ENCODE results near the gene PDCD7.
"Not testable (repeated sequence)": the region's sequence is repeated elsewhere in the genome, so short reads cannot be mapped to it uniquely, and the experiment has no call there.

The PDCD7 gene

GRCh38 chr15:65091946-65092770, 41.5 kb downstream of the PDCD7 start:
- DNase-seq (ENCODE audit: low read depth) = no peak

DNA sequence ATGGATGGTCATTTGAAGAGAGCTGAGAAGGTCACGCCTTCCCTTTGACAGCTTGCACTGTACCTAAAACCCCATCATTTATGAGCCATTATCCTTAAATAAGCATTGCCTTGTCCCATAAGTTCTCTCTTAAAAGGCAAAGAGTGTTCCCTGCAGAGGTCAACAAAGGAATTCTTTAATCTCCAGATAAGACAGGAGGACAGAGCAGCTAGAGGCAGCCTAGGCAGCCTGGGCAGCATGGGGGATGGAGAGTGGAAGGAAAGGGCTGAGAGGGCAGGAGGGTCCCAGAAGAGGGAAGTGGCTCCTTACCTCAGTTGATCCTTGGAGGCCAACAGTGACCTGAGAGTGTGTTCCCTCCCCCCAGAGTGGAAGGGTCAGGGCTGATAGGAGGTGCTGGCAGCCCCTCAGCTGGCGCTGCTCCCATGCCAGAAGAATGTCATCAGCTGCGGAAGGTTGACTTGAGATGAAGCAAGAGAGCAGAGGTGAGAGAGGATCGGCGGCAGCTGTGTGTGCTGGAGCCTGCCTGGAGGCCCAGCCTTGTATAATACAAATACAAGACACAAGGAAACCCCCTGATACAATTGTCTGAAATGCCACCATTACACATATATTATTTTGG, 44.3 kb downstream of the PDCD7 start:
- no peak for DNase-seq (ENCODE audit: low read depth)

- DNase-seq (ENCODE audit: low read depth) = no peak
These were observed 45.0 kb downstream of the PDCD7 start for GRCh38 chr15:65088643-65089021.

GRCh38 chr15:65087873-65088642, 45.5 kb downstream of the PDCD7 start:
- no peak for DNase-seq (ENCODE audit: low read depth)

DNA sequence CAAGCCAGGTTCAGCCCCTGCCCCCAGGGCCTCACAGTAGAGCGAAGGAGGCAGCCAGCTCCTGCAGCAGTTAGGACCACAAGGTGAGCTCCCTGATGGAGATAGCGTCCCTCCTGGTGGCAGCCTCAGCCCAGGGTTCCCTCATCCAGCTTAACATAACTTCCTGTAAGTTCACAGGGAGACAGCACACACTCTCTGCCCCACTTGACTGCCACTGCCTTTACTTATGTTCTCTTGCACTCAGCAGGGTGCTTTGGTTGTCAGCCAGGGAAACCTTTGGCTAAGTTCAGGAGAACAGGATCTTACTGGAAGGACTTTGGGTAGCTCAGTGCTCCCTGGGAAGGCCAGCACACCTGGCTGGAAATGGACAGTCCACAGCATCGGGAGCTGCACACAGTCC, 46.2 kb downstream of the PDCD7 start:
- DNase-seq (ENCODE audit: low read depth) = no peak

GRCh38 chr15:65086680-65087111, 46.9 kb downstream of the PDCD7 start:
- DNase-seq (ENCODE audit: low read depth) = no peak

DNA sequence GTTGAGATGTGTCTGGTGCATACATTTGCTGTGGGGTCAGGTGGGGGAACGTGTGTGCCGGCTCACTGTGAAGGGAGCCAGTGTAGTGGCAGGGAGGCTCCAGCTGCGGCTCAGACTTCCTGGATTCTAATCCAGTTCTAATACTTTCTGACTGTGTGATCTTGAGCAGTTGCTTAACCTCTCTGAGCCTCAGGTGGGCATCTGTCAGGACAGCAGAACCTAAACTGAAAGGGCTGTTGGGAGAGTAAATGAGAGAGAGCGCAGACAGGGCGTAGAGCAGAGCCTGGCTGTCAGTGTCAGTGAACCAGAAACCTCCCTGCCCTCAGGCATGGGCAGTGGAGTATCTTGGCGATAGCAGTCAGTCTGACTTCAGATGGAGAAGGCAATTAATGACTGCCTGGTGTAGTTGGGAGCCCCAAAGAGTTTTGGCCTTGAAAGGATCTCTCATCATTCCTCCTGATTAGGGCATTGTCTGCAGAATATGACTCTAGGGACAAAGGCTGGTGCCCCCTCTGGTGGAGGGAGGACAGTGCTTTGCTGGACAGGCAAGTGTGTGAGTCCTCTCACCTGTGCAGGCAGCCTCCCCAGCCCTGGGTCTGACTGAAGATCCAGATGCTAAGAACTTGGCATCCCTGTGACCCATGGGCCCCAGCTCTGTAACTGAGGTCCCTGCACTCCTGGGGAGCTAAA, 47.5 kb downstream of the PDCD7 start:
- no peak for DNase-seq (ENCODE audit: low read depth)

- DNase-seq (ENCODE audit: low read depth) = no peak
These were observed 48.3 kb downstream of the PDCD7 start for GRCh38 chr15:65085207-65085753.

DNA sequence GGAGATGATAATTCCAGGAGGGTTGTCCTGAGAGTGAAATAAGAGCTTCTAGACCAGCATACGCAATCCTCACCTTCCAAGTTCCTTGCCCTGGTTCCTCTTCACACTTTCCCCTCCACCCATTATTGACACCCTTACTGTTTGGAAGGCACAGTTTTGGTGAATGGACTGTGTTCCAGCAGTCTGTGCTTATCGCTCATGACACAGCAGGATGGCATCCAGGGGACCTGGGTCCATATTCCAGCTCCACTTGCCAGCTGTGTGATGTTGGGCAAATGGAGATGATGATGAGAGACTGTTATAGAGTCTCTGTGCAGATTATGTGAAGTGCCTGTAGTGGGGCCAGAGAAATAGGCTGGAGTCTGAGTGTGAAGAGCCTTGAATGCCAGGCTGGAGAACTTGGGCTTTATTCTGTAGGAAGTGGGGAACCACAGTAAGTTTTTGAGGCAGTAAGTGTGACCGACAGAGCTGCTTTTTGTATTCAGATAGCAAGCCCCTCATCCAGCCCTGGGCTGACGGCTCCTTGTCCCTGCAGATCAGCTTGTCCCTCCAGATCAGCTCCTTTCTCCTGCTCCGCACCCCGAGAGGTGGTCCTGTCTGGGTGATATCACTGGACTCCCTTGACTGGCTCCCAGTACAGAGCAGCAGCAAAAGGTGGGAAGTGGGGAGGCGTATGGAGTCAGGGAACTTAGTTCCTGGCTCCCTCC, 49.0 kb downstream of the PDCD7 start:
- DNase-seq (ENCODE audit: low read depth) = no peak

GRCh38 chr15:65083262-65083701, 50.3 kb downstream of the PDCD7 start:
- DNase-seq (ENCODE audit: low read depth) = no peak

GRCh38 chr15:65082303-65082953, 51.2 kb downstream of the PDCD7 start:
- DNase-seq (ENCODE audit: low read depth) = no peak

- DNase-seq (ENCODE audit: low read depth) = no peak
These were observed 51.9 kb downstream of the PDCD7 start for GRCh38 chr15:65081758-65082157.

DNA sequence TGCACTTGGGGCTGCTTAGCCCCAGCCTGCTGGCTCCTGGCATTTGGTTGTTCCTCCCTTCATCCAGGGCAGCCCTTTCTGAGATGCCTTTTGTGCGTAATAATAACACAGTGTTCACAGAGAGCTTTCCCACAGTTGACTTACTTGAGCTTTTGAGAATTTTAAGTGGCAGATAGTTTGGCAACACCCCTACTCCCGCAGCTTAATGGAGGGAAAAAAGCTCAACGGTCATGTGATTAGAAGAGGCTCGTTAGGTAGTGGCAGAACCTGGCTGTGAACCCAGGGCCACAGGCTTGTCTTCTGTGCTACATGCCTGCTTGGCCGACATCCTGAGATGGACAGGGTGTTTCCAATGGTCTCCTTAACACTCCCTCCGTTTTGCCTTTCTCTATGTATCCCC, 52.3 kb downstream of the PDCD7 start:
- DNase-seq (ENCODE audit: low read depth) = no peak

- no peak for DNase-seq (ENCODE audit: low read depth)
These were observed 54.0 kb downstream of the PDCD7 start for GRCh38 chr15:65079580-65079979.

DNA sequence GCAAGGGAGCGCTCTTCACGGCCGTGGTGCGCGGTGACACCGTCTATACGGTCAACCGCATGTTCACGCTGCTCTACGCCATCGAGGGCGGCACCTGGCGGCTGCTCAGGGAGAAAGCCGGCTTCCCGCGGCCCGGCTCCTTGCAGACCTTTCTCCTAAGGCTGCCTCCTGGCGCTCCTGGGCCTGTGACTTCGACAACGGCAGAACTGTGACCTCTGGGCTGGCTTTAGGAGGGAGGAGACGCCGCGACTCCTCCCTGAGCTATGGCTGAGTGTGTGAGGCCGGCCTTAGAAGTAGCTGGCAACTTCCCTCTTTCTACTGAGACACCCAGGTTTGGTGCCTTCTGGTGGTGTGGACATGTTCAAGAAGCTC, 55.6 kb downstream of the PDCD7 start:
- no peak for DNase-seq (ENCODE audit: low read depth)

DNA sequence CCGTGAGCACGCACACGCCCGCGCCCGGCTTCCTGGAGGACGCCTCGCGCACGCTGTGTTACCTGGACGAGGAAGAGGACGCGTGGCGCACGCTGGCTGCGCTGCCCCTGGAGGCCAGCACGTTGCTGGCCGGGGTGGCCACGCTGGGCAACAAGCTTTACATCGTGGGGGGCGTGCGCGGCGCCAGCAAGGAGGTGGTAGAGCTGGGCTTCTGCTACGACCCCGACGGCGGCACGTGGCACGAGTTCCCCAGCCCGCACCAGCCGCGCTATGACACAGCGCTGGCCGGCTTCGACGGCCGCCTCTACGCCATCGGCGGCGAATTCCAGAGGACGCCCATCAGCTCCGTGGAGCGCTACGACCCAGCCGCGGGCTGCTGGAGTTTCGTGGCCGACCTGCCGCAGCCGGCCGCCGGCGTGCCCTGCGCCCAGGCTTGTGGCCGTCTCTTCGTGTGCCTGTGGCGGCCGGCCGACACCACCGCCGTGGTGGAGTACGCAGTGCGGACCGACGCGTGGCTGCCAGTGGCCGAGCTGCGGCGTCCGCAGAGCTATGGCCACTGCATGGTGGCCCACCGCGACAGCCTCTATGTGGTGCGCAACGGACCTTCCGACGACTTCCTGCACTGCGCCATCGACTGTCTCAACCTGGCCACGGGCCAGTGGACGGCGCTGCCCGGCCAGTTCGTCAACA, 56.2 kb downstream of the PDCD7 start:
- no peak for DNase-seq (ENCODE audit: low read depth)

DNA sequence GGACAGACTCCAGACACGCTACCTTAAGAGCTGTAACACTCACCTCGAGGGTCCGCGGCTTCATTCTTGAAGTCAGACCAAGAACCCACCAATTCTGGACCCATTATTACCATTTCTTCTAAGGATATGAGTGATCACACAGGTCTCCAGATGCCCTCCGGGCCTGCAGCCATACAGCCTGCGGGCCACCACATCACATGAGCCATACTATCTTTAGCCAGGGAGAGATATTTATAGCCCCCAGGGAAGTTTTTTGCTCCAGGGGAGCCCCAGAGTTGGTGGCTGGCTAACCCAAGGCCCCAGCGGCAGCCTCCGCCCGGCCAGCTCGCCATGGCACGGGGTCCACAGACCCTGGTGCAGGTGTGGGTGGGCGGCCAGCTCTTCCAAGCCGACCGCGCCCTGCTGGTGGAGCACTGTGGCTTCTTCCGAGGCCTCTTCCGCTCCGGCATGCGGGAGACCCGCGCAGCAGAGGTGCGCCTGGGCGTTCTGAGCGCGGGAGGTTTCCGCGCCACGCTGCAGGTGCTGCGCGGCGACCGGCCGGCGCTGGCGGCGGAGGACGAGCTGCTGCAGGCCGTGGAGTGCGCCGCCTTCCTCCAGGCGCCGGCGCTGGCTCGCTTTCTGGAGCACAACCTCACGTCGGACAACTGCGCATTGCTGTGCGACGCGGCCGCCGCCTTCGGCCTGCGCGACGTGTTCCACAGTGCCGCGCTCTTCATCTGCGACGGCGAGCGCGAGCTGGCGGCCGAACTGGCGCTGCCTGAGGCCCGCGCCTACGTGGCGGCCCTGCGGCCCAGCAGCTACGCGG, 56.9 kb downstream of the PDCD7 start, which contains the start of gene KBTBD13:
TSS of gene KBTBD13 (plus strand) at position 261 of the 805 bp plus-strand sequence. CDS start at position 331, 70 bp downstream.
- DNase-seq (ENCODE audit: low read depth) = no peak

DNA sequence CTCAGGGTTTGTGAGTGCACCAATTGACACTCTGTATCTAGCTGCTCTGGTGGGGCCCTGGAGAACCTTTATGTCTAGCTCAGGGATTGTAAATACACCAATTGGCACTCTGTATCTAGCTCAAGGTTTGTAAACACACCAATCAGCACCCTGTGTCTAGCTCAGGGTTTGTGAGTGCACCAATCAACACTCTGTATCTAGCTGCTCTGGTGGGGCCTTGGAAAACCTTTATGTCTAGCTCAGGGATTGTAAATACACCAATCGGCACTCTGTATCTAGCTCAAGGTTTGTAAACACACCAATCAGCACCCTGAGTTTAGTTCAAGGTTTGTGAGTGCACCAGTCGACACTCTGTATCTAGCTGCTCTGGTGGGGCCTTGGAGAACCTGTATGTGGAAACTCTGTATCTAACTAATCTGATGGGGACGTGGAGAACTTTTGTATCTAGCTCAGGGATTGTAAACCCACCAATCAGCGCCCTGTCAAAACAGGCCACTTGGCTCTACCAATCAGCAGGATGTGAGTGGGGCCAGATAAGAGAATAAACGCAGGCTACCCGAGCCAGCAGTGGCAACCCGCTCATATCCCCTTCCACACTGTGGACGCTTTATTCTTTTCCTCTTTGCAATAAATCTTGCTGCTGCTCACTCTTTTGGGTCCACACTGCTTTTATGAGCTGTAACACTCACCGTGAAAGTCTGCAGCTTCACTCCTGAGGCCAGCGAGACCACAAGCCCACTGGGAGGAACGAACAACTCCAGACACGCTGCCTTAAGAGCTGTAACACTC, 57.8 kb downstream of the PDCD7 start:
- DNase-seq (ENCODE audit: low read depth) = not testable (repeated sequence)

Measured in GM04504 (cell line).